SKM-1 (cell line): ENCODE measurements around the gene SPRYD3.
"Not testable (repeated sequence)": the region's sequence is repeated elsewhere in the genome, so short reads cannot be mapped to it uniquely, and the experiment has no call there.

Source experiments
- DNase-seq: peaks from one replicate; lab custom pipeline; 2025; ENCODE audit not compliant: unreplicated experiment; lab: John Stamatoyannopoulos, UW

Gene SPRYD3

GRCh38 chr12:53101931-53102781, 23.0 kb upstream of the SPRYD3 start:
- DNase-seq = no peak

- no peak for DNase-seq
These were observed 22.1 kb upstream of the SPRYD3 start for GRCh38 chr12:53101266-53101665.

DNA sequence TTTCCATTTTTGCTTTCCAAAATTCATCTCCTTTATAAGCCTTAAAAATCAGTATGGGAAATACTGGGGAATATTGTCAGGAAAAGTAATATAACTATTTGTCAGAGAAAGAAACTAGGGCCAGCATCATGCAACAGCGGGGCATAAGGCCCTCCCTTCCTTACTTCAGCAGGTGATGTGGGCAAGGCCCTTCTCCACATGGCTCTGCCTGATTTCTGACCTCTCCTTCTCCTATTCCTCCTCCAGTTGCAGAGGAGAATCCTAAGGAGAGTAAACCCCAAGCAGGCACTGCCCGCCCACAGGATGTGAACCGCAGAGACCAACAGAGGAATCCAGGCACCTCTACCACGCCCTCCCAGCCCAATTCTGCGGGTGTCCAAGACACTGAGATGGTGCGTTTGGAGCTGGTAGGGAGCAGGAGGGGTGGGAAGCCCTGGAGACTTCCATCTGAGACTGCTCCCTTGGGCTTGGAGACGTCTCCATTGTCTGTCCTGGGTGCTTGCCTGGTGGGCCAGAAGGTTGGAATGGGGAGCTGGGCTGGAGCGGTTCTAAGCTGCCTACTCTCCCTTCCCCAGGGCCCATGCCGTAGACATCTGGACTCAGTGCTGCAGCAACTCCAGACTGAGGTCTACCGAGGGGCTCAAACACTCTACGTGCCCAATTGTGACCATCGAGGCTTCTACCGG, 21.4 kb upstream of the SPRYD3 start:
- no peak for DNase-seq

- peak; percentile 12 for DNase-seq
These were observed 20.1 kb upstream of the SPRYD3 start for GRCh38 chr12:53099071-53099882.

- DNase-seq = no peak
These were observed 19.3 kb upstream of the SPRYD3 start for GRCh38 chr12:53098354-53098981.

GRCh38 chr12:53097564-53098353, 18.6 kb upstream of the SPRYD3 start, which contains the start of gene IGFBP6:
Gene IGFBP6, plus strand, starts transcription at chr12:53097667. Its CDS starts 51 bp downstream, at chr12:53097718.
- DNase-seq = no peak

DNA sequence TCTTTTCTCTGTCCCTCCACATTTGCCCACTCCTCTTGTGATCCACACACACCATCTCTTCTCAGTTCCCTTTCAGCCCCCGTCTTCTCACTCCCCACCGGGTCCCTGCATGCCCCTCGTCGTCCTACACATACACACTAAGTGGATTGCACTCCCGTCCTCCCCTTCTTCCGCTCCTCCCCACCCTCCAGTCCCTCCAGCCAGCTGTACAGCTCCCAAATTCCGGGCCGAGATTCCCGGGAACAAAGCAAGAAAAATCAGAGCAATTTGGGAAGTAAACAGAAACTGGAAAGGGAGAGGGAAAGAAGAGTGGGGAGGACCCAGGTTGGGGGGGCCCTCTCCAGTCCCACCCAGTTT, 18.0 kb upstream of the SPRYD3 start:
- DNase-seq = no peak

GRCh38 chr12:53096759-53097158, 17.6 kb upstream of the SPRYD3 start:
- DNase-seq = no peak

- DNase-seq = no peak
These were observed 17.0 kb upstream of the SPRYD3 start for GRCh38 chr12:53096089-53096741.

DNA sequence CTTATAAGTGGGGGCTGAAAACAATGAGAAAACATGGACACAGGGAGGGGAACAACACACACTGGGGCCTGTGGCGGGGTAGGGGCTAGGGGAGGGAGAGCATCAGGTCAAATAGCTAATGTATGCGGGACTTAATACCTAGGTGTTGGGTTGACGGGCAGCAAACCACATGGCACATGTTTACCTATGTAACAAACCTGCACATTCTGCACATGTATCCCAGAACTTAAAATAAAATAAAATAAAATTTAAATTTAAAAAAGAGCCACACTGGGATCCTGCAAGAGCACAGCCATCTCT, 16.4 kb upstream of the SPRYD3 start:
- not testable (repeated sequence) for DNase-seq

DNA sequence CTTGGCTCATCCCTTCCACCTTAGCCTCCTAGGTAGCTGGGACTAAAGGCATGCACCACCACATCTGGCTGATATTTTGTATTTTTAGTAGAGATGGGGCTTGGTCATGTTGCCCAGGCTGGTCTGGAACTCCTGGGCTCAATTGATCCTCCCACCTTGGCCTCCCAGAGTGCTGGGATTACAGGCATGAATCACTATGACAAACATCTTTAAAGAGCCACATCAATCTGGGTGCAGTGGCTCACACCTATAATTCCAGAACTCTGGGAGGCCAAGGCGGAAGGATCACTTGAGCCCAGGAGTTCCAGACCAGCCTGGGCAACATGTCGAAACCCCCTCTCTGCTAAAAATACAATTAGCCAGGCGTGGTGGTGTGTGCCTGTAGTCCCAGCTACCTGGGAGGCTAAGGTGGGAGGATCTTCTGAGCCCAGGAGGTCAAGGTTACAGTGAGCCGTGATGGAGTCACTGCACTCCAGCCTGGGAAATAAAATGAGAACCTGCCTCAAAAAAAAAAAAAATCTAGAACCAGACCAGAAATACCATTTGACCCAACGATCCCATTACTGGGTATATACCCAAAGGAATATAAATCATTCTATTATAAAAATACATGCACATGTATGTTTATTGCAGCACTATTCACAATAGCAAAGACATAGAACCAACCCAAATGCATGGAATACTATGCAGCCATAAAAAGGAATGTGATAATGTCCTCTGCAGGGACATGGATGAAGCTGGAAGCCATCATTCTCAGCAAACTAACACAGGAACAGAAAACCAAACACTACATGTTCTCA, 15.8 kb upstream of the SPRYD3 start:
- not testable (repeated sequence) for DNase-seq

- DNase-seq = no peak
These were observed 15.2 kb upstream of the SPRYD3 start for GRCh38 chr12:53094394-53094787.

DNA sequence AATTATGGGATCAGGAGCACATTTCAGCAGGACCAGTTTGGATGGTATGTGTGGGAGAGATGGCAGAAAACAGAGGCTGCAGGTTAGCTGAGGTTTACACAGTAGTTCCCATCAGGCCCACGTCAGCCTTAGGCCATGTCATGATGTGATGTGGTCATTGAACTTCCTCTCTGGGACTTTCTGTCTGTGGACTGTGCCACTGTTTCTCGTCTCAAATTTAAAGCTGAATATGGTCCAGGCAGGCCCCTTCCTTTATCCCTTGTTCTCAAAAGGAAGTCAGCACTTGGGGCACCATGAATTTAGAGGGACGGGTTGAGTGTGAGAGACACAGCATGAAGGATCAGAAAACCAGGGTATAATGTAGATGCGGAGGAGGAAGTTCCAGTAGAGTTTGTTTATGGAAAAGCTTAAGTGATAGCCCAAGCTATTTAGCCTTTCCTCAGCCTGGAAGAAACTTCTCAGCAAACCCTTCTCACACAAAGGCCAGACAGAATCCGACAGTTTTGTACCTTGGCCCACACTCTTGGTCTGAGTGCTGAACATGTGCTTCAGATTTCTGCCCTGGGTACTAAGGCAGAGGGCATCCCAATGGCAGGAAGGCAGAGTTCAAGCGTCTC, 14.7 kb upstream of the SPRYD3 start:
- no peak for DNase-seq

GRCh38 chr12:53091756-53092155, 12.6 kb upstream of the SPRYD3 start:
- no peak for DNase-seq

GRCh38 chr12:53090554-53090953, 11.4 kb upstream of the SPRYD3 start:
- DNase-seq = no peak

- no peak for DNase-seq
These were observed 10.9 kb upstream of the SPRYD3 start for GRCh38 chr12:53090105-53090504.

DNA sequence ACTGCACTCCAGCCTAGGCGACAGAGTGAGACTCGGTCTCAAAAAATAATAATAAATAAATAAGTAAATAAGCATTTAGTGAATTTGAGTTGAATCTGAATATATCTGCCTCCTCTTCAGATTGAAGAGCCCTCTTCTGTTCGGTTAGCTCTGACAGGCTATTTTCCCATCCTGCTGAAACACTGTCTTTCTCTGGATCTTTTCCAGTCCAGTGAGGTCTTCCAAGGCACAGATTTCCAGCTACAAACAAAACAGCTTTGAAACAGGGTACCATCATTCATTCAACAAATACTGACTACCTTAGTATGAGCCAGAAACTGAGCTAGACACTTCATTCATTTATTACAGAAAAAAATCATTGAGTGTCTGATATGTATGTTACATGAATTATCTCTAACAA, 7.2 kb upstream of the SPRYD3 start:
- DNase-seq = no peak

DNA sequence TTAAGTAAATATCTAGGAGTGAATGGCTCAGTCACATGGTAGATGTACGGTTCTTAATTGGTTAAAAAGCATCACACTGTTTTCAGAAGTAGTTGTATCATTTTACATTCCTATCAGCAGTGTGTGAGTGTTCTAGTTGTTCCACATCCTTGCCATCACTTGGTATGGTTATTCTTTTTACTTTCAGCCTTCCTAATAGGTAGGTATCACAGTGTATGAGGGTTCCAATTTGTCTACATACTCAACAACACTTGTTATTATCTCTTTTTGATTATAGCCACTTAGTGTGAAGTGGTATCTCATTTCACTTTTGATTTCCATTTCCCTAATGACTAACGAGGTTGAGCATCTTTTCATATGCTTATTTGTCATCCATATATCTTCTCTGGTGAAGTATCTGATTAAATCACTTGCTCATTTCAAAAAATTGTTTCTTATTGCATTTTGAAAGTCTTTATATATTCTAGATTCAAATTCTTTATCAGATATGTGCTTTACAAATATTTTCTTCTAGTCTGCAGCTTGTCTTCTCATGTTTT, 3.5 kb upstream of the SPRYD3 start:
- DNase-seq = no peak
